ENCODE measurements around the gene KYNU. TPM values are rescaled to one million over a fixed set of nuclear protein-coding genes. Genes with fewer than 3 reads are reported as not detected.

Gene KYNU
- total RNA-seq, 6 donors from 2014 or later: 9.4 to 45.2 (median 15.6) TPM

GRCh38 chr2:142965443-142965842, 88.0 kb downstream of the KYNU start:
- no peak for DNase-seq
- Histone ChIP-seq H3K4me3 (no peak overlapping the region), H3K9me3 (no peaks in the 10 kb centered on the region), H3K27me3 (no peaks in the 10 kb centered on the region), H3K27ac (no peak overlapping the region), H3K36me3 (no peaks in the 10 kb centered on the region), H3K4me1 (no peaks in the 10 kb centered on the region)
- TF ChIP-seq POLR2AphosphoS5 (IDR thresholded peaks at IDR 0.05): no peak
- TF ChIP-seq EP300 (IDR thresholded peaks at IDR 0.05): no peak
- TF ChIP-seq CTCF (IDR thresholded peaks at IDR 0.05): no peak
- no peak for TF ChIP-seq POLR2A (IDR thresholded peaks at IDR 0.05)
- WGBS, 2 donors: 89 to 91% methylated on average over 1 of the region's 1 CpG
- no peak for ATAC-seq (ENCODE audit: low FRiP score in 2 of 2)

- no peaks in the 10 kb centered on the region for H3K4me1 ChIP-seq
- ATAC-seq (ENCODE audit: low FRiP score in 2 of 2) (no peak), DNase-seq (no peak)
- no peaks in the 10 kb centered on the region for H3K36me3 ChIP-seq
- H3K9me3 ChIP-seq: no peaks in the 10 kb centered on the region
- no peak for TF ChIP-seq EP300 (IDR thresholded peaks at IDR 0.05)
- TF ChIP-seq POLR2A (IDR thresholded peaks at IDR 0.05): no peak
- no peak for TF ChIP-seq CTCF (IDR thresholded peaks at IDR 0.05)
- no peaks in the 10 kb centered on the region for H3K27me3 ChIP-seq
- H3K4me3 ChIP-seq: no peak overlapping the region
- no peak overlapping the region for H3K27ac ChIP-seq
Observed at GRCh38 chr2:142966284-142966683, 88.8 kb downstream of the KYNU start.

- no peak for DNase-seq
- WGBS, 2 donors: 46 to 64% methylated on average over 1 of the region's 1 CpG
- Histone ChIP-seq H3K36me3 (no peaks in the 10 kb centered on the region), H3K27me3 (no peaks in the 10 kb centered on the region), H3K4me3 (no peak overlapping the region), H3K27ac (no peak overlapping the region), H3K9me3 (no peaks in the 10 kb centered on the region), H3K4me1 (no peaks in the 10 kb centered on the region)
- TF ChIP-seq POLR2A (IDR thresholded peaks at IDR 0.05) (no peak), EP300 (IDR thresholded peaks at IDR 0.05) (no peak), CTCF (IDR thresholded peaks at IDR 0.05) (no peak), POLR2AphosphoS5 (IDR thresholded peaks at IDR 0.05) (no peak)
- no peak for ATAC-seq (ENCODE audit: low FRiP score in 2 of 2)
Observed at GRCh38 chr2:142967060-142967459, 89.6 kb downstream of the KYNU start.

- Histone ChIP-seq H3K36me3 (no peaks in the 10 kb centered on the region), H3K27ac (no peak overlapping the region), H3K27me3 (no peaks in the 10 kb centered on the region), H3K9me3 (no peaks in the 10 kb centered on the region), H3K4me3 (no peak overlapping the region), H3K4me1 (no peaks in the 10 kb centered on the region)
- ATAC-seq (ENCODE audit: low FRiP score in 2 of 2): no peak
- no peak for TF ChIP-seq POLR2AphosphoS5 (IDR thresholded peaks at IDR 0.05)
- no peak for TF ChIP-seq POLR2A (IDR thresholded peaks at IDR 0.05)
- TF ChIP-seq CTCF (IDR thresholded peaks at IDR 0.05): no peak
- no peak for TF ChIP-seq EP300 (IDR thresholded peaks at IDR 0.05)
- no peak for DNase-seq
- 77 to 78% methylated on average over 4 of the region's 4 CpGs for WGBS, 2 donors
Observed at GRCh38 chr2:142973160-142973821, 95.8 kb downstream of the KYNU start.

GRCh38 chr2:142973822-142974207, 96.4 kb downstream of the KYNU start:
- Histone ChIP-seq H3K36me3 (no peaks in the 10 kb centered on the region), H3K9me3 (no peaks in the 10 kb centered on the region), H3K27me3 (no peaks in the 10 kb centered on the region), H3K4me3 (no peak overlapping the region), H3K27ac (no peak overlapping the region), H3K4me1 (no peaks in the 10 kb centered on the region)
- DNase-seq: no peak
- WGBS, 2 donors: 34 to 39% methylated on average over 4 of the region's 4 CpGs
- ATAC-seq (ENCODE audit: low FRiP score in 2 of 2): no peak
- TF ChIP-seq POLR2AphosphoS5 (IDR thresholded peaks at IDR 0.05): no peak
- no peak for TF ChIP-seq EP300 (IDR thresholded peaks at IDR 0.05)
- TF ChIP-seq CTCF (IDR thresholded peaks at IDR 0.05): no peak
